Posterior vena cava (tissue), 2 donors: ENCODE data around the gene ETV7. TPM values are rescaled to one million over a fixed set of nuclear protein-coding genes. Genes with fewer than 3 reads are reported as not detected.
"Not testable (repeated sequence)": the region's sequence is repeated elsewhere in the genome, so short reads cannot be mapped to it uniquely, and the experiment has no call there.

Source experiments
- DNase-seq: peaks from one replicate; pipeline ENCODE4 v3.0.0-alpha.2; 2020; ENCODE audit warnings: low spot score
- intact Hi-C, 2 donors: fragments of 100-400 bp; cut with DNase I; formaldehyde crosslinking; loops; one replicate each; pipeline versions ENCODE4 v1.14.1 to v1.14.2; 2022 to 2023
- long read RNA-seq, 2 donors: library from polyadenylated mRNA; unstranded; transcript quantifications; one replicate each; pipeline ENCODE4 v2.0.0, GENCODE V29; 2020 to 2021
- total RNA-seq, 2 donors: library from RNA; stranded (reverse); fragmentation: NEBNext Ultra II Directional; extraction: Animal tissue kit (Norgen Biotek cat#: 25700); gene quantifications; one replicate each; pipeline ENCODE4 v1.2.1, GENCODE V29; 2021
- donor health status: DM: yes; HTN: yes; CAD: no.
- donor health status: DM: yes; HTN: yes; CAD: no.

The ETV7 gene
- total RNA-seq: under 1 TPM in 1 of 2 donors, not detected in 1; 0.57 TPM
- long read RNA-seq, donor 1: 0 reads
- long read RNA-seq, donor 2, partial matches to known transcripts: 0 of 3 reads
- long read RNA-seq, donor 2, other reads (novel, unspliced or antisense): 3 of 3 reads

GRCh38 chr6:36387440-36388303 lies at the start of gene ETV7:
TSS of gene ETV7 (minus strand) at chr6:36387669. CDS start at chr6:36387541, 128 bp downstream.
- peak; percentile 81 for DNase-seq
- intact Hi-C loops: no loop called here

- DNase-seq: no peak
- intact Hi-C loops: no loop called here
Observed at GRCh38 chr6:36436466-36436865, 49.0 kb upstream of the ETV7 start.

- no peak for DNase-seq
- intact Hi-C loops: no loop called here
Observed at GRCh38 chr6:36432151-36432671, 44.7 kb upstream of the ETV7 start.

- intact Hi-C loops: no loop called here
- no peak for DNase-seq
Observed at GRCh38 chr6:36431197-36431596, 43.7 kb upstream of the ETV7 start.

GRCh38 chr6:36430351-36430750 lies 42.9 kb upstream of the ETV7 start:
- intact Hi-C loops: no loop called here
- DNase-seq: no peak

- DNase-seq: no peak
- intact Hi-C loops: no loop called here
Observed at GRCh38 chr6:36428911-36429310, 41.4 kb upstream of the ETV7 start.

- DNase-seq: no peak
- intact Hi-C loops: no loop called here
Observed at GRCh38 chr6:36426622-36427021, 39.2 kb upstream of the ETV7 start.

- DNase-seq: peak; percentile 100
- intact Hi-C loops: no loop called here
Observed at GRCh38 chr6:36423101-36423824, 35.8 kb upstream of the ETV7 start.

- intact Hi-C loops: no loop called here
Observed at GRCh38 chr6:36422714-36423100, 35.2 kb upstream of the ETV7 start.

GRCh38 chr6:36419310-36419709 lies 31.8 kb upstream of the ETV7 start:
- intact Hi-C loops: no loop called here

More at GRCh38 chr6:36422714-36423100, 35.2 kb upstream of the ETV7 start:
- DNase-seq: no peak

GRCh38 chr6:36418558-36418957 lies 31.1 kb upstream of the ETV7 start:
- intact Hi-C loops: no loop called here
- no peak for DNase-seq

More at GRCh38 chr6:36419310-36419709, 31.8 kb upstream of the ETV7 start:
- DNase-seq: no peak

GRCh38 chr6:36414481-36414880 lies 27.0 kb upstream of the ETV7 start:
- no peak for DNase-seq
- intact Hi-C loops: no loop called here

GRCh38 chr6:36413489-36414480 lies 26.3 kb upstream of the ETV7 start:
- intact Hi-C loops: no loop called here
- DNase-seq: no peak

GRCh38 chr6:36409718-36410117 lies 22.2 kb upstream of the ETV7 start:
- DNase-seq: not testable (repeated sequence)
- intact Hi-C loops: loop anchor here in 1 of 2 donors (2.0 kb wide), 1 partner anchor 591 kb away; no protein-coding TSS in a partner anchor

- intact Hi-C loops: no loop called here
- no peak for DNase-seq
Observed at GRCh38 chr6:36404164-36404563, 16.7 kb upstream of the ETV7 start.

- intact Hi-C loops: no loop called here
- DNase-seq: no peak
Observed at GRCh38 chr6:36402481-36402880, 15.0 kb upstream of the ETV7 start.

- no peak for DNase-seq
- intact Hi-C loops: no loop called here
Observed at GRCh38 chr6:36399970-36400369, 12.5 kb upstream of the ETV7 start.

- intact Hi-C loops: no loop called here
- DNase-seq: peak; percentile 18
Observed at GRCh38 chr6:36392621-36393020, 5.2 kb upstream of the ETV7 start.

GRCh38 chr6:36389353-36389752 lies 1.9 kb upstream of the ETV7 start:
- intact Hi-C loops: no loop called here
- DNase-seq: no peak
